ENCODE measurements around the gene SLC5A2. TPM values are rescaled to one million over a fixed set of nuclear protein-coding genes. Genes with fewer than 3 reads are reported as not detected.
A peak's percentile ranks its signal among the peaks of the same experiment; 100 is the strongest.

The SLC5A2 gene
- total and polyA plus RNA-seq, 7 donors, result 0.08 to 0.35 (median 0.26) TPM; not detected in 4

DNA sequence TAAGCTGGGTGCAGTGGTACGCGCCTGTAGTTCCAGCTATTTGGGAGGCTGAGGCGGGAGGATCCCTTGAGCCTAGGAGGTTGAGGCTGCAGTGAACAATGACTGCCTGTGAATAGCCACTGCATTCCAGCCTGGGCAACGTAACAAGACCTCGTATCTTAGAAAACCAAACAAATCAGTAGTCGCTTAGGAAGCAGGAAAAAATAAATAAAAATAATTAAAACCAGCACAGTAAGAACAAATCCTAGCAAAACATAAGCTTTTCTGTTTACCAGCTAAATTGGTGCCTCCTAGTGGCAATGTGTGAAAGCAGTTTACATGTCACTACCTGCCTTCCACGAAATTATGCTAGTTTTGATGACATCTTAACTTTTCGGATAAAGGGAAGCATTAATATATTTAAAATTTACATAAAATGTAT is 22.3 kb upstream of the SLC5A2 start:
- Histone ChIP-seq H3K36me3 (ENCODE audit: insufficient read depth in 1 of 2, low read depth in 1 of 2) (peaks cover 9 to 49% of the 10 kb centered on the region in 2 donors), H3K4me3 (peak overlapping the region; percentile 98), H3K9me3 (no peaks in the 10 kb centered on the region), H3K27me3 (ENCODE audit: insufficient read depth in 3 of 3, low read length in 2 of 3) (no peaks in the 10 kb centered on the region), H3K27ac (peak overlapping the region; percentile 100), H3K4me1 (peaks cover 41% of the 10 kb centered on the region)
- TF ChIP-seq, protein P1, sequence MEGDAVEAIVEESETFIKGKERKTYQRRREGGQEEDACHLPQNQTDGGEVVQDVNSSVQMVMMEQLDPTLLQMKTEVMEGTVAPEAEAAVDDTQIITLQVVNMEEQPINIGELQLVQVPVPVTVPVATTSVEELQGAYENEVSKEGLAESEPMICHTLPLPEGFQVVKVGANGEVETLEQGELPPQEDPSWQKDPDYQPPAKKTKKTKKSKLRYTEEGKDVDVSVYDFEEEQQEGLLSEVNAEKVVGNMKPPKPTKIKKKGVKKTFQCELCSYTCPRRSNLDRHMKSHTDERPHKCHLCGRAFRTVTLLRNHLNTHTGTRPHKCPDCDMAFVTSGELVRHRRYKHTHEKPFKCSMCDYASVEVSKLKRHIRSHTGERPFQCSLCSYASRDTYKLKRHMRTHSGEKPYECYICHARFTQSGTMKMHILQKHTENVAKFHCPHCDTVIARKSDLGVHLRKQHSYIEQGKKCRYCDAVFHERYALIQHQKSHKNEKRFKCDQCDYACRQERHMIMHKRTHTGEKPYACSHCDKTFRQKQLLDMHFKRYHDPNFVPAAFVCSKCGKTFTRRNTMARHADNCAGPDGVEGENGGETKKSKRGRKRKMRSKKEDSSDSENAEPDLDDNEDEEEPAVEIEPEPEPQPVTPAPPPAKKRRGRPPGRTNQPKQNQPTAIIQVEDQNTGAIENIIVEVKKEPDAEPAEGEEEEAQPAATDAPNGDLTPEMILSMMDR (IDR thresholded peaks at IDR 0.05), result peak; percentile 48
- ATAC-seq (no peak), DNase-seq (peak in 1 of 2 donors; percentile 53)
- intact Hi-C loops (cut with DNase I), result loop anchor here in 1 of 2 donors (10.0 kb wide), 2 partner anchors 244 to 404 kb away; no protein-coding TSS in a partner anchor
- WGBS, 3 donors, result 58 to 61% (median 60%) methylated on average over 8 of the region's 8 CpGs

DNA sequence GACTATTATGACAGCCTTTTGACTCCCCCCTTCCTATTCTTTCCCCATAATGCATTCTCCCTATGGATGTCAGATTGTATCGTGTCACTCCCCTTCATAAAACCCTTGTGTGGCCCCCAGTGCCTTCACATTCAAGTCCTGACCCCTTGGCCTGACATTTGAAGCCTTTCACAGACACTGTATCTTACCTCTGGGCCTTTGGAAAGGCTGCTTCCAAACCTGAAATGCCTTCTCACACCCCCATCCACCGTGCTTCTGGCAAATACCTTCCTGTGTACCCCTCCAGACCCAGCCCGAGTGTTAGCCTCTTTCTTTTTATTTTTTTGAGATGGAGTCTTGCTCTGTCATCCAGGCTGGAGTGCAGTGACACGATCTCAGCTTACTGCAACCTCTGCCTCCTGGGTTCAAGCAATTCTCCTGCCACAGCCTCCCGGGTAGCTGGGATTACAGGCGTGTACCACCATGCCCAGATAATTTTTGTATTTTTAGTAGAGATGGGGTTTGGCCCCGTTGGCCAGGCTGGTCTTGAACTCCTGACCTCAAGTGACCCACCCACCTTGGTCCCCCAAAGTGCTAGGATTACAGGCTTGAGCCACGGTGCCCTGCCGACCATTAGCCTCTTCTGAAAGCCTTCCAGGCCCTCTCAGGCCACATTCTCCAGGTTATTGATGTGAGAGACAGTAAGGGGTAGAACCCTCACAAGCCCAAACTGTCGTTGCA is 21.6 kb upstream of the SLC5A2 start:
- Histone ChIP-seq H3K9me3 (no peaks in the 10 kb centered on the region), H3K4me1 (peaks cover 33% of the 10 kb centered on the region), H3K27me3 (ENCODE audit: insufficient read depth in 3 of 3, low read length in 2 of 3) (no peaks in the 10 kb centered on the region), H3K27ac (no peak overlapping the region), H3K36me3 (ENCODE audit: insufficient read depth in 1 of 2, low read depth in 1 of 2) (peaks cover 9 to 57% of the 10 kb centered on the region in 2 donors), H3K4me3 (no peak overlapping the region)
- intact Hi-C loops (cut with DNase I), result loop anchor here in 1 of 2 donors (10.0 kb wide), 2 partner anchors 243 to 403 kb away; no protein-coding TSS in a partner anchor
- ATAC-seq (no peak), DNase-seq (peak in 1 of 2 donors; percentile 39)
- TF ChIP-seq, protein P1 (IDR thresholded peaks at IDR 0.05), result no peak
- 82 to 87% (median 85%) methylated on average over 10 of the region's 10 CpGs for WGBS, 3 donors

DNA sequence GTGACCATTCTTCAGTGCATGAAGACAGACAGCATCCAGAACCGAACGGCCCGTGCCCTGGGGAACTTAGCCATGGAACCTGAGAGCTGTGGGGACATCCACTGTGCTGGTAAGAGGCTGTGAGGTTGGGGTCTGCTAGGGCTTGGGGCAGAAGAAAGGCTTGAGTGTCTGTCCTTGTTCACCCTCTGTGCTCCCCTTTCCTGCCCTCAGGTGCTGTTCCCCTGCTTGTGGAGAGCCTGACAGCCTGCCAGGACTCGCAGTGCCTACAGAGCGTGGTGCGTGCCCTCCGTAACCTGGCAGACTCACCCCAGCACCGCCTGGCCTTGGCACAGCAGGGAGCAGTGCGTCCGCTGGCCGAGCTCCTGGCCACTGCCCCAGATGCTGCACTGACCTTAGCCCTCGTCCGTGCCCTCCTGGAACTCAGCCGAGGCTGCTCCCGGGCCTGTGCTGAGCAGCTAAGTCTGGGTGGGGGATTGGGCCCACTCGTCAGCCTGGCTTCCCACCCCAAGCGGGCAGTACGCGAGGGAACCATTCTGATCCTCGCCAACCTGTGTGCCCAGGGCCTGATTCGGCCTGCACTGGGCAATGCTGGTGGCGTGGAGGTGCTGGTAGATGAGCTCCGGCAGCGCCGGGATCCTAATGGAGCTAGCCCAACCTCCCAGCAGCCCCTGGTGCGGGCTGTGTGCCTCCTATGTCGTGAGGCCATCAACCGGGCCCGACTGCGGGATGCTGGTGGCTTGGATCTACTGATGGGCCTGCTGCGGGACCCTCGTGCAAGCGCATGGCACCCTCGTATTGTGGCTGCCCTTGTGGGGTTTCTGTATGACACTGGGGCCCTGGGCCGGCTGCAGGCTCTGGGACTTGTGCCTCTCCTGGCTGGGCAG is 20.8 kb upstream of the SLC5A2 start:
- TF ChIP-seq, protein P1 (IDR thresholded peaks at IDR 0.05), result no peak
- no peak overlapping the region for H3K4me3 ChIP-seq
- no peak for ATAC-seq
- H3K27me3 ChIP-seq (ENCODE audit: insufficient read depth in 3 of 3, low read length in 2 of 3), result no peaks in the 10 kb centered on the region
- H3K27ac ChIP-seq, result no peak overlapping the region
- peaks cover 7 to 65% of the 10 kb centered on the region in 2 donors for H3K36me3 ChIP-seq (ENCODE audit: insufficient read depth in 1 of 2, low read depth in 1 of 2)
- H3K9me3 ChIP-seq, result no peaks in the 10 kb centered on the region
- peaks cover 25% of the 10 kb centered on the region for H3K4me1 ChIP-seq
- intact Hi-C loops (cut with DNase I), result loop anchor here in 1 of 2 donors (10.0 kb wide), 2 partner anchors 243 to 403 kb away; no protein-coding TSS in a partner anchor
- peak in 1 of 2 donors; percentile 59 for DNase-seq
- WGBS, 3 donors, result 89 to 93% (median 89%) methylated on average over 35 of the region's 35 CpGs

DNA sequence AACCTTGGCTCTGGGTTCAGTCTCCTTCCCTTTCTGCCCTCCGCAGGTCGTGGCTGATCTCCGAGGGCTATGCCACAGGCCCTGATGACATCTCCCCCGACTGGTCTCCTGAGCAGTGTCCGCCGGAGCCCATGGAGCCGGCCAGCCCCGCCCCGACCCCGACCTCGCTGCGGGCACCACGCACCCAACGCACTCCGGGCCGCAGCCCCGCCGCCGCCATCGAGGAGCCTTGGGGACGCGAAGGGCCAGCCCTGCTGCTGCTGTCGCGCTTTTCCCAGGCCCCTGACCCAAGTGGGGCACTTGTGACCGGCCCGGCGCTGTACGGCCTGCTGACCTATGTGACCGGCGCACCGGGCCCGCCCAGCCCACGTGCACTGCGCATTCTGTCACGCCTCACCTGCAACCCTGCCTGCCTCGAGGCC is 18.6 kb upstream of the SLC5A2 start:
- H3K4me3 ChIP-seq, result no peak overlapping the region
- no peaks in the 10 kb centered on the region for H3K27me3 ChIP-seq (ENCODE audit: insufficient read depth in 3 of 3, low read length in 2 of 3)
- no peak for DNase-seq
- peaks cover 15% of the 10 kb centered on the region for H3K4me1 ChIP-seq
- intact Hi-C loops (cut with DNase I), result loop anchor here in 1 of 2 donors (10.0 kb wide), 2 partner anchors 240 to 400 kb away; no protein-coding TSS in a partner anchor
- TF ChIP-seq, protein P1 (IDR thresholded peaks at IDR 0.05), result no peak
- no peak for ATAC-seq
- peaks cover 6 to 68% of the 10 kb centered on the region in 2 donors for H3K36me3 ChIP-seq (ENCODE audit: insufficient read depth in 1 of 2, low read depth in 1 of 2)
- H3K9me3 ChIP-seq, result no peaks in the 10 kb centered on the region
- no peak overlapping the region for H3K27ac ChIP-seq
- 94 to 95% (median 95%) methylated on average over 33 to 36 of the region's 36 CpGs for WGBS, 3 donors

All from psoas muscle (tissue), 8 donors.